ENCODE results near the gene KIDINS220. TPM values are rescaled to one million over a fixed set of nuclear protein-coding genes. Genes with fewer than 3 reads are reported as not detected.

KIDINS220 gene
- total and polyA plus RNA-seq, 8 donors, result 60.5 to 113 (median 95.0) TPM

DNA sequence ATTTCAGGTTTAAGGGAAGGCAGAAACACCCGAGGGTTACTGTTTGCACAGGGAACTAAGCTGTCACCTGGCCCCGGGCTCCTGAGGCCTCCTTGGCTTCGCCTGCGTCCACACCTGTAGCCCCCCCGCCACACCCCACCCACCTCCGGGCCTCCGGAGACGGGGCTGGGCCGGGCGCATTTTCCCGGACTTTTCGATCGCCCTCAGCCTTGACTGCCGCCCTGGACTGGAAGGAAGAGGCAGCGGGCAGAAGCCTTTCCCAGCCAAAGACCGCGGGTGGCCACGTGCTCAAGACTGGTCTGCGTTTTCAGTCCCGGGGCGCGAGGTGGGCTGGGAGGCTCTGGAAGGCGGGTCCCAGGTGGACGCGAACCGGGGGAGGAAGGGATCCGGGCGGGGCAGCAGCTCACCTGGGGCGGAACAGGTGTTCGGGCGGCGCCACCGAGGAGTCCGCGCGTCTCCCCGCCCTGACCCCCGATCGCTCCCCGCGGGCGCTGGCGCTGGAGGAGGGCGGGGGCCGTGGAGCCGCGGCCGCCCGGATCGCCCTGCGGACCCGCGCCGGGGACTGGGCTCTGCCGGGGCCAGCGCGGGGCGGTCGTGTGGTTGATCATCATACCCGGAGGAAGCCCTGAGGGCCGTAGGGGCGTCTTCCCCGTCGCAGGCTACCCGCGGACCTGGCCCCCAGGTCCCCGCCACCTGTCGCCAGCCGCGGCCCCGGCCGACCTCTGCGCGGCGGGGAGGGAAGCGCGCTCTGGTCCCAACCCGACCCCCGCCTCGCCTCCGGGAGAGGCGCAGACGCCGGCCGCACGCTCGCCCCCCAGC lies 152.3 kb downstream of the KIDINS220 start:
- Histone ChIP-seq H3K27ac (peak overlapping the region; percentile 80 to 87), H3K4me1 (peaks cover 9 to 40% of the 10 kb centered on the region in 2 donors), H3K9me3 (no peaks in the 10 kb centered on the region), H3K36me3 (no peaks in the 10 kb centered on the region), H3K27me3 (no peaks in the 10 kb centered on the region), H3K4me3 (peak overlapping the region; percentile 60 to 76)
- peak; percentile 54 to 91 (median 74) for DNase-seq
- intact Hi-C loops (cut with DNase I), result loop anchor here in 1 of 2 donors (10.0 kb wide), 1 partner anchor 1250 kb away; no protein-coding TSS in a partner anchor
- TF ChIP-seq CTCF (IDR thresholded peaks at IDR 0.05), result no peak
- ATAC-seq, result peak; percentile 1

DNA sequence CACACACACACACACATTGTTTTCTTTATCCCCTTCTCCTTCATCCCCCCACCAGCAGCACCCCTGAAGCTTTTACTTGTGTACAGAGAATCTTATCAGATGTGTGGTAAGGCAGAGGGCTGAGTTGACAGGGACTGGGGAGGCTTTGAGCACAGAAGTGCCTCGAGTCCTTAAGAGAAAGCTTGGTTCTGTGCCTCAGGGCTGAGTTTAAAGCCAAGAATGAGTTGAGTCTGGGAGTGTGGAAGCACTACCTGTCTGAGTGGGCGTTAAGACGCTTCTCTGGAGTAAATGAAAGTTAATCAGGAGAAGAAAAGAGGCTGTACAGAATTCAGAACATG lies 152.9 kb downstream of the KIDINS220 start:
- Histone ChIP-seq H3K36me3 (no peaks in the 10 kb centered on the region), H3K4me3 (peak overlapping the region; percentile 60 to 76), H3K9me3 (no peaks in the 10 kb centered on the region), H3K27me3 (no peaks in the 10 kb centered on the region), H3K27ac (peak overlapping the region; percentile 80 to 87), H3K4me1 (peaks cover 14 to 46% of the 10 kb centered on the region in 2 donors)
- peak in 2 of 4 donors; percentile 41 to 45 for DNase-seq
- TF ChIP-seq CTCF (IDR thresholded peaks at IDR 0.05), result no peak
- intact Hi-C loops (cut with DNase I), result loop anchor here in 1 of 2 donors (10.0 kb wide), 1 partner anchor 1250 kb away; no protein-coding TSS in a partner anchor
- ATAC-seq, result no peak

DNA sequence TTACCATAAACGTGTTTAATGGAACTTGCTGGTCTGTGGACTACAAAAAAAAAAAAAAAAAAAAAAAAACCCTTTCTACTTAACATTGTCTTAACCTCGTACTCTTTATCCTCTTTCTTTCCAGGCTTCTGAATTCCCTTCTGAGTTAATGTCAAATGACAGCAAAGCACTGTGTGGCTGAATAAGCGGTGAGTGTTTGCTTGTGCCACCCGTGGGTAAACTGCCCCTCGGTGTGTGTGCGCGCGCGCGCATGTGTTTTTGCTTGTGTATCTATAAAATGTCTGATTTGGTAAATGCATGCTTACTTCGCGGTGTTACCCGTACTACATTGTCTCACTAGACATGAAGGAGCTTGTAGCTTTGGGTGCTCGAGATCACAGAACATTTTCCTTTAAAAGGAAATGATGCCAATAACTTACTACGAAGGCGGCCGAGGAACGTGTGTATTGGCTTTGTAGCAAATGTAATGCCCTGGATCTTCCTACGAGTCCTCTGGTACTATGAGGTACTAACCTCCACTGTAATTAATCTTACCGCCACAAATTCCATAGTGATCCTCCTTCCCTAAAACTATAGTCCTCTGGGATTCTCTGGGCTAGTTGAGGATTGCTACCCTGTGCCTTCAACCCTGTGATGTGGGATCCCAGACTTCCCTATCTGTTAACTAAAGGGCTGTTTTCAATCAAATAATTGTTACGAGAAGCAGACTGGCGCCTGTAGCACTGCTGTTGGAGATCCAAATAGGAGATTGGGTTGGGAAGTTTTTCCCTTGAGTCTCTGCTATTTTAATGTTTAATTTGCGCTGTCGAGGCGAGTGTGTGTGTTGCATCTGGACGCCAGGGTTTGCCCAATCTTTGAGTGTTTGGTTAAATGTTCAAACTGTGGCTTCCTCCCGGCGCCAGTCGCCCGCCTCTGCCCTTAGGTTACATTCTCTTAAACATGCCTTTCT lies 154.4 kb downstream of the KIDINS220 start:
- Histone ChIP-seq H3K9me3 (no peaks in the 10 kb centered on the region), H3K4me1 (peaks cover 15 to 58% of the 10 kb centered on the region in 2 donors), H3K4me3 (peak overlapping the region; percentile 74 to 76), H3K36me3 (no peaks in the 10 kb centered on the region), H3K27me3 (peaks cover 0 to 10% of the 10 kb centered on the region in 2 donors), H3K27ac (peak overlapping the region; percentile 87 to 88)
- no peak for ATAC-seq
- intact Hi-C loops (cut with DNase I), result loop anchor here in 1 of 2 donors (10.0 kb wide), 1 partner anchor 1248 kb away; no protein-coding TSS in a partner anchor
- DNase-seq, result peak; percentile 61 to 88 (median 66)
- TF ChIP-seq CTCF (IDR thresholded peaks at IDR 0.05), result no peak

DNA sequence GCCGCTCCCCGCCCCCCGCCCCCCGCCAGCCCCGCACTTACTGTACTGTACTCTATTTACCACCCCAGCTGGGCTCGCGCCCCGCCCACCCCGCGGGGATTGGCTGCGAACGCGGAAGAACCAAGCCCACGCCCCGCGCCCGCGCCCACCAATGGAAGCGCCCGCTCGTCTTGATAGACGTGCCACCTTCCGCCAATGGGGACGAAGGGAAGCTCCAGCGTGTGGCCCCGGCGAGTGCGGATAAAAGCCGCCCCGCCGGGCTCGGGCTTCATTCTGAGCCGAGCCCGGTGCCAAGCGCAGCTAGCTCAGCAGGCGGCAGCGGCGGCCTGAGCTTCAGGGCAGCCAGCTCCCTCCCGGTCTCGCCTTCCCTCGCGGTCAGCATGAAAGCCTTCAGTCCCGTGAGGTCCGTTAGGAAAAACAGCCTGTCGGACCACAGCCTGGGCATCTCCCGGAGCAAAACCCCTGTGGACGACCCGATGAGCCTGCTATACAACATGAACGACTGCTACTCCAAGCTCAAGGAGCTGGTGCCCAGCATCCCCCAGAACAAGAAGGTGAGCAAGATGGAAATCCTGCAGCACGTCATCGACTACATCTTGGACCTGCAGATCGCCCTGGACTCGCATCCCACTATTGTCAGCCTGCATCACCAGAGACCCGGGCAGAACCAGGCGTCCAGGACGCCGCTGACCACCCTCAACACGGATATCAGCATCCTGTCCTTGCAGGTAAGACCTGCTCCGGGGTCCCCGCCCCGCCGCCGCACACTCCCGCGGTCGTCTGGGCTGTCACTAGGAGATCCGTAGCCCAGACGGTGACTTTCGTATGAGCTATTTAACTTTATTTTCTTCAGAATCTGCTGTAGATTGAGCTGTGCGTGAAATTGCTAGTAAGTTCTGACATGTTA lies 155.4 kb downstream of the KIDINS220 start, which contains the start of gene ID2:
TSS of gene ID2 (plus strand) at position 271 of the 907 bp plus-strand sequence. CDS start at position 381, 110 bp downstream.
- Histone ChIP-seq H3K27me3 (peaks cover 0 to 19% of the 10 kb centered on the region in 2 donors), H3K9me3 (no peaks in the 10 kb centered on the region), H3K27ac (peak within 1 kb of the TSS; percentile 95), H3K4me3 (peak within 1 kb of the TSS; percentile 74 to 76), H3K36me3 (no peaks in the 10 kb centered on the region), H3K4me1 (peaks cover 22 to 67% of the 10 kb centered on the region in 2 donors)
- ATAC-seq, result peak; percentile 74
- intact Hi-C loops (cut with DNase I), result loop anchor here in 1 of 2 donors (10.0 kb wide), 1 partner anchor 1247 kb away; no protein-coding TSS in a partner anchor
- DNase-seq, result peak; percentile 97 to 100 (median 99)
- TF ChIP-seq CTCF (IDR thresholded peaks at IDR 0.05), result no peak

Measured in left lung (tissue), 10 donors.